HFFc6 (cell line): ENCODE measurements around the gene SP140L. TPM values are rescaled to one million over a fixed set of nuclear protein-coding genes. Genes with fewer than 3 reads are reported as not detected.

Experiments
- DNase-seq: peaks from one replicate; pipeline ENCODE4 v3.0.0-alpha.2; 2018
- H3K27ac Mint-ChIP-seq: 2 replicates; pipeline ENCODE4 v1.8.0; 2020; ENCODE audit warnings: mild to moderate bottlenecking, mixed read lengths
- H3K27me3 Mint-ChIP-seq: 2 replicates; pipeline ENCODE4 v1.8.0; 2021; ENCODE audit warnings: mild to moderate bottlenecking, moderate library complexity, mixed read lengths; ENCODE audit not compliant: insufficient read depth
- H3K36me3 Mint-ChIP-seq: 2 replicates; pipeline ENCODE4 v1.8.0; 2021; ENCODE audit warnings: low read depth, mixed read lengths
- H3K4me1 Mint-ChIP-seq: 2 replicates; pipeline ENCODE4 v1.8.0; 2020; ENCODE audit warnings: low read depth, mixed read lengths
- H3K4me3 Mint-ChIP-seq: 2 replicates; pipeline ENCODE4 v1.8.0; 2020; ENCODE audit warnings: mild to moderate bottlenecking, moderate library complexity, mixed read lengths
- H3K9me3 Mint-ChIP-seq: 2 replicates; pipeline ENCODE4 v1.8.0; 2020; ENCODE audit warnings: mild to moderate bottlenecking, mixed read lengths
- CTCF ChIP-seq: fragments of 200-600 bp; sonication (generic); IDR thresholded peaks from 2 replicates; pipeline ENCODE4 v1.5.0; 2021; ENCODE audit warnings: antibody characterized with exemption, mild to moderate bottlenecking
- total RNA-seq, 6 experiments: library from RNA; stranded (reverse); fragmentation: NEBNext Ultra II Directional; extraction: Animal tissue kit (Norgen Biotek cat#: 25700); gene quantifications; 2 replicates in 1 of 6; 3 replicates in 5 of 6; pipeline ENCODE4 v1.2.3, GENCODE V29; 2021

The SP140L gene
- total RNA-seq, 6 experiments from 2014 or later = 18.4 to 23.9 (median 19.6) TPM

- H3K9me3 Mint-ChIP-seq = peaks cover 14% of the 10 kb centered on the region
- peaks cover 18% of the 10 kb centered on the region for H3K4me1 Mint-ChIP-seq
- DNase-seq = no peak
- H3K27me3 Mint-ChIP-seq = peaks cover 8% of the 10 kb centered on the region
- no peak overlapping the region for H3K4me3 Mint-ChIP-seq
- TF ChIP-seq CTCF = no peak
- no peak overlapping the region for H3K27ac Mint-ChIP-seq
- H3K36me3 Mint-ChIP-seq = peaks cover 21% of the 10 kb centered on the region; the same call in 1 of the 2 replicates
Observed at GRCh38 chr2:230322561-230323384, 4.2 kb upstream of the SP140L start.

GRCh38 chr2:230323385-230324106, 3.4 kb upstream of the SP140L start:
- no peak for DNase-seq
- Mint-ChIP-seq H3K9me3 (peaks cover 14% of the 10 kb centered on the region), H3K27me3 (peaks cover 8% of the 10 kb centered on the region), H3K36me3 (peaks cover 26% of the 10 kb centered on the region), H3K4me3 (no peak overlapping the region), H3K27ac (no peak overlapping the region), H3K4me1 (peaks cover 23% of the 10 kb centered on the region)
- TF ChIP-seq CTCF = peak; percentile 61

- Mint-ChIP-seq H3K4me3 (no peak overlapping the region), H3K4me1 (peaks cover 32% of the 10 kb centered on the region), H3K27me3 (peaks cover 8% of the 10 kb centered on the region), H3K27ac (no peak overlapping the region), H3K36me3 (peaks cover 36% of the 10 kb centered on the region), H3K9me3 (peaks cover 14% of the 10 kb centered on the region)
- no peak for TF ChIP-seq CTCF
- DNase-seq = no peak
Observed at GRCh38 chr2:230324503-230324902, 2.5 kb upstream of the SP140L start.

GRCh38 chr2:230325316-230326243, 1.4 kb upstream of the SP140L start:
- H3K27ac Mint-ChIP-seq = no peak overlapping the region
- peaks cover 8% of the 10 kb centered on the region for H3K27me3 Mint-ChIP-seq
- 0 out of 2 replicates have a peak overlapping the region, but pooled peaks have one; percentile 17 for H3K4me3 Mint-ChIP-seq
- peaks cover 43% of the 10 kb centered on the region for H3K4me1 Mint-ChIP-seq
- TF ChIP-seq CTCF = no peak
- peaks cover 47% of the 10 kb centered on the region for H3K36me3 Mint-ChIP-seq
- DNase-seq = no peak
- H3K9me3 Mint-ChIP-seq = peaks cover 14% of the 10 kb centered on the region
